HG03060 (cell line): ENCODE measurements around the gene ACVR1B.

Experiments
- ATAC-seq: cut with Tn5 transposase; IDR thresholded peaks from one replicate; pipeline ENCODE4 v1.9.1; 2021; ENCODE audit warnings: low read depth, moderate number of reproducible peaks; ENCODE audit not compliant: unreplicated experiment

The ACVR1B gene

GRCh38 chr12:51917041-51917590, 34.4 kb upstream of the ACVR1B start:
- ATAC-seq: no peak

- ATAC-seq: no peak
Measured at GRCh38 chr12:51917746-51918453, 33.6 kb upstream of the ACVR1B start.

GRCh38 chr12:51920046-51920445, 31.5 kb upstream of the ACVR1B start:
- no peak for ATAC-seq

- no peak for ATAC-seq
Measured at GRCh38 chr12:51921017-51921725, 30.3 kb upstream of the ACVR1B start.

- no peak for ATAC-seq
Measured at GRCh38 chr12:51922146-51922545, 29.4 kb upstream of the ACVR1B start.

- ATAC-seq: no peak
Measured at GRCh38 chr12:51922762-51923505, 28.6 kb upstream of the ACVR1B start.

- no peak for ATAC-seq
Measured at GRCh38 chr12:51923506-51924365, 27.8 kb upstream of the ACVR1B start.

GRCh38 chr12:51924551-51925319, 26.8 kb upstream of the ACVR1B start:
- no peak for ATAC-seq

GRCh38 chr12:51925346-51926063, 26.0 kb upstream of the ACVR1B start:
- no peak for ATAC-seq

GRCh38 chr12:51926064-51926632, 25.4 kb upstream of the ACVR1B start:
- ATAC-seq: no peak

- ATAC-seq: no peak
Measured at GRCh38 chr12:51926718-51927117, 24.8 kb upstream of the ACVR1B start.

- no peak for ATAC-seq
Measured at GRCh38 chr12:51932218-51933076, 19.1 kb upstream of the ACVR1B start.

- no peak for ATAC-seq
Measured at GRCh38 chr12:51934080-51934479, 17.4 kb upstream of the ACVR1B start.

- no peak for ATAC-seq
Measured at GRCh38 chr12:51937926-51938325, 13.6 kb upstream of the ACVR1B start.

- ATAC-seq: no peak
Measured at GRCh38 chr12:51938726-51939125, 12.8 kb upstream of the ACVR1B start.

- no peak for ATAC-seq
Measured at GRCh38 chr12:51941011-51941581, 10.4 kb upstream of the ACVR1B start.

- ATAC-seq: no peak
Measured at GRCh38 chr12:51941604-51942003, 9.9 kb upstream of the ACVR1B start.
